Coronary artery (tissue), 2 donors: ENCODE results near the gene GGTA1.

ENCODE experiments used
- DNase-seq: peaks from one replicate; pipeline ENCODE4 v3.0.0-alpha.2; 2017; ENCODE audit warnings: low spot score
- H3K27ac ChIP-seq, 2 donors: fragments of 200-600 bp; sonication (generic); one replicate each; pipeline ENCODE4 v1.5.1; 2016 to 2019
- H3K4me3 ChIP-seq: fragments of 200-600 bp; sonication (generic); 2 replicates; pipeline ENCODE4 v1.5.1; 2016; ENCODE audit warnings: mild to moderate bottlenecking, moderate library complexity
- TF ChIP-seq, protein P1 (sequence below): fragments of 200-600 bp; sonication (generic); IDR thresholded peaks from one replicate; pipeline ENCODE4 v1.5.1; 2019; ENCODE audit warnings: antibody characterized with exemption

Gene GGTA1

GRCh38 chr9:121452085-121452484, 47.6 kb downstream of the GGTA1 start:
- no peak for DNase-seq
- Histone ChIP-seq H3K4me3 (no peak overlapping the region), H3K27ac (no peak overlapping the region)
- TF ChIP-seq, protein P1, sequence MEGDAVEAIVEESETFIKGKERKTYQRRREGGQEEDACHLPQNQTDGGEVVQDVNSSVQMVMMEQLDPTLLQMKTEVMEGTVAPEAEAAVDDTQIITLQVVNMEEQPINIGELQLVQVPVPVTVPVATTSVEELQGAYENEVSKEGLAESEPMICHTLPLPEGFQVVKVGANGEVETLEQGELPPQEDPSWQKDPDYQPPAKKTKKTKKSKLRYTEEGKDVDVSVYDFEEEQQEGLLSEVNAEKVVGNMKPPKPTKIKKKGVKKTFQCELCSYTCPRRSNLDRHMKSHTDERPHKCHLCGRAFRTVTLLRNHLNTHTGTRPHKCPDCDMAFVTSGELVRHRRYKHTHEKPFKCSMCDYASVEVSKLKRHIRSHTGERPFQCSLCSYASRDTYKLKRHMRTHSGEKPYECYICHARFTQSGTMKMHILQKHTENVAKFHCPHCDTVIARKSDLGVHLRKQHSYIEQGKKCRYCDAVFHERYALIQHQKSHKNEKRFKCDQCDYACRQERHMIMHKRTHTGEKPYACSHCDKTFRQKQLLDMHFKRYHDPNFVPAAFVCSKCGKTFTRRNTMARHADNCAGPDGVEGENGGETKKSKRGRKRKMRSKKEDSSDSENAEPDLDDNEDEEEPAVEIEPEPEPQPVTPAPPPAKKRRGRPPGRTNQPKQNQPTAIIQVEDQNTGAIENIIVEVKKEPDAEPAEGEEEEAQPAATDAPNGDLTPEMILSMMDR, result no peak

- TF ChIP-seq, protein P1, result no peak
- DNase-seq, result no peak
- no peak overlapping the region for H3K27ac ChIP-seq
- no peak overlapping the region for H3K4me3 ChIP-seq
Measured at GRCh38 chr9:121451586-121451985, 48.1 kb downstream of the GGTA1 start.

- no peak for DNase-seq
- TF ChIP-seq, protein P1, result no peak
- Histone ChIP-seq H3K4me3 (no peak overlapping the region), H3K27ac (no peak overlapping the region)
Measured at GRCh38 chr9:121450241-121450640, 49.4 kb downstream of the GGTA1 start.

DNA sequence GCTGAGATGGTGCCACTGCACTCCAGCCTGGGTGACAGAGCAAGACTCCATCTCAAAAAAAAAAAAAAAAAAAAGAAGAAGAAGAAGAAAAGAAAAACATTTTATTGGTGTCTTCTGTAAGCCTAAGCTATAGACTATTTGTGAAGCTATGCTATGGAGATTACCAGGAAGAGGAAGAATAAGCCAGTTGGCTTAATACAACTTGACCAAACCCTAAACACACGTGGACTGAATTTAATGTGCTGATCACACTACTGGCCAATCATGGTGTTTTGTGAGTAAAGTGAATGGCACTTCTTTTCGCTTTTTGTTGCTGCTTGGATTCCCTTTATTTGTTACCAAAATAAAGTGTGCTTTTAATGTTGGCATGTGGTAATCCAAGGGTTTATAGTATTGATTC, 49.9 kb downstream of the GGTA1 start:
- TF ChIP-seq, protein P1, result no peak
- Histone ChIP-seq H3K27ac (no peak overlapping the region), H3K4me3 (no peak overlapping the region)
- DNase-seq, result no peak

DNA sequence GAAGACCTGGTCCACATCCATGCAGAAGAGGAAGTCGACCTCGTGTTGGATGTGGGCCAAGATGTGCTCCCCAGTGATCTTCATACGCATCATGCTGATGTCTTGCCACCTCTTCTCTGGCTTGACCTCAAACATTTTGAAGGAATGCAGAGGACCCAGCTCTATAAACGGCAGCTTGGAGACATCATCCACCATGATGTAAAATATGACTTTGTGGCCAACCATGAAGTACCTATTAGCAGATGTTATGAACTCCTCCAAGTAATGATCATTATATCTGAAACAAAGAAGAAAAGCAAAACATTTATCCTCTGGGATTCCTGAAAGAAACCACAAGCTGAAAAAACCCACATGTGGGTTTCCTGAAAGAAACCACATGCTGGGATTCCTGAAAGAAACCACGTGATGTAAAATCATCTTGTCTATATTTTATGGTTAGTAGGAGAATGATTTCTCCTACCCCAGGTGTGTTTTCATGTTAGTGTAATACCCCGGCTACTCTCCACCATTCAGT, 52.3 kb downstream of the GGTA1 start:
- no peak for DNase-seq
- TF ChIP-seq, protein P1, result no peak
- no peak overlapping the region for H3K27ac ChIP-seq

DNA sequence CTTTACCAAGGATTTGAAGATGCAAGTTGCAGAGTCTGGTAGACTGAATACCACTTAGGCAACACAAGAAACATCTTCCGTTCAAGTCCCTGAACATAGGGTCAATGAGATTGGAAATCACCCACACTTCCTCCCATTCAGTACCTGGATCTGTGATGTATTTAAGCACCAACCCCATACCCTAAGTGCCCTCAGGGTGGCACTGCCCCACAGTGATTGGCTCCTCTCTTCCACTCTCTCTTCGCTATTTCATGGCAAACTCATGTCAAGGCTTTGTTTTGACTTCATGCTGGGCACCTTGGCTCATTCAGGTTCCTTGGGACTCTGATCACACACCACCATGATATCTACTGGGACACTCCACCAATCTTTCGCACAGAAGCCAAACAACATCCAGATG, 53.7 kb downstream of the GGTA1 start:
- TF ChIP-seq, protein P1, result no peak
- Histone ChIP-seq H3K27ac (no peak overlapping the region), H3K4me3 (no peak overlapping the region)
- no peak for DNase-seq

More for the DNA sequence above, 52.3 kb downstream of the GGTA1 start:
- H3K4me3 ChIP-seq, result no peak overlapping the region

- no peak for DNase-seq
- H3K27ac ChIP-seq, result no peak overlapping the region
- H3K4me3 ChIP-seq, result no peak overlapping the region
- TF ChIP-seq, protein P1, result no peak
Measured at GRCh38 chr9:121443981-121444380, 55.7 kb downstream of the GGTA1 start.
